ENCODE data around the gene NCLN.
"Not testable (repeated sequence)": the region's sequence is repeated elsewhere in the genome, so short reads cannot be mapped to it uniquely, and the experiment has no call there.

NCLN gene

GRCh38 chr19:3198901-3199700, 13.4 kb downstream of the NCLN start:
- no peak for DNase-seq

GRCh38 chr19:3201072-3201700, 15.5 kb downstream of the NCLN start:
- DNase-seq, result no peak

- DNase-seq, result no peak
Measured at GRCh38 chr19:3201911-3202310, 16.2 kb downstream of the NCLN start.

GRCh38 chr19:3202346-3202745, 16.6 kb downstream of the NCLN start:
- no peak for DNase-seq

- DNase-seq, result not testable (repeated sequence)
Measured at GRCh38 chr19:3202895-3203294, 17.2 kb downstream of the NCLN start.

GRCh38 chr19:3203805-3204645, 18.3 kb downstream of the NCLN start:
- no peak for DNase-seq

GRCh38 chr19:3204646-3205275, 19.0 kb downstream of the NCLN start:
- no peak for DNase-seq

GRCh38 chr19:3206216-3206953, 20.7 kb downstream of the NCLN start:
- no peak for DNase-seq

GRCh38 chr19:3207461-3208242, 21.9 kb downstream of the NCLN start:
- peak in 1 of 2 experiments; percentile 11 for DNase-seq

GRCh38 chr19:3208317-3209207, 22.8 kb downstream of the NCLN start:
- no peak for DNase-seq

GRCh38 chr19:3210347-3211017, 24.8 kb downstream of the NCLN start:
- peak in 1 of 2 experiments; percentile 15 for DNase-seq

GRCh38 chr19:3211191-3211590, 25.5 kb downstream of the NCLN start:
- DNase-seq, result no peak

- DNase-seq, result no peak
Measured at GRCh38 chr19:3213159-3213558, 27.4 kb downstream of the NCLN start.

- no peak for DNase-seq
Measured at GRCh38 chr19:3216874-3217273, 31.1 kb downstream of the NCLN start.

GRCh38 chr19:3220576-3220975, 34.8 kb downstream of the NCLN start:
- no peak for DNase-seq

- not testable (repeated sequence) for DNase-seq
Measured at GRCh38 chr19:3221576-3221975, 35.8 kb downstream of the NCLN start.

GRCh38 chr19:3222709-3223108, 37.0 kb downstream of the NCLN start:
- DNase-seq, result no peak

GRCh38 chr19:3224346-3225168, 38.8 kb downstream of the NCLN start, which contains the start of gene CELF5:
Gene CELF5, plus strand, starts transcription at chr19:3224661. Its CDS starts 79 bp downstream, at chr19:3224740.
- peak in 1 of 2 experiments; percentile 69 for DNase-seq

GRCh38 chr19:3225169-3225485, 39.4 kb downstream of the NCLN start:
- DNase-seq, result no peak
